Subcutaneous adipose tissue (tissue), 4 donors: ENCODE measurements around the gene P2RX1. TPM values are rescaled to one million over a fixed set of nuclear protein-coding genes. Genes with fewer than 3 reads are reported as not detected.

Source experiments
- CTCF ChIP-seq: fragments of 450-650 bp; IDR thresholded peaks from one replicate; pipeline ENCODE4 v1.5.1; 2016; ENCODE audit warnings: low read depth, mild to moderate bottlenecking, control low read depth, antibody characterized with exemption, moderate library complexity
- total RNA-seq, 4 donors: library from RNA; depleted of rRNA; stranded (reverse); fragments of >200 nt; gene quantifications; one replicate each; pipeline ENCODE4 v1.1.0, GENCODE V29; 2016

The P2RX1 gene
- total RNA-seq, 4 donors from 2014 or later = 0.94 to 9.3 (median 1.8) TPM

DNA sequence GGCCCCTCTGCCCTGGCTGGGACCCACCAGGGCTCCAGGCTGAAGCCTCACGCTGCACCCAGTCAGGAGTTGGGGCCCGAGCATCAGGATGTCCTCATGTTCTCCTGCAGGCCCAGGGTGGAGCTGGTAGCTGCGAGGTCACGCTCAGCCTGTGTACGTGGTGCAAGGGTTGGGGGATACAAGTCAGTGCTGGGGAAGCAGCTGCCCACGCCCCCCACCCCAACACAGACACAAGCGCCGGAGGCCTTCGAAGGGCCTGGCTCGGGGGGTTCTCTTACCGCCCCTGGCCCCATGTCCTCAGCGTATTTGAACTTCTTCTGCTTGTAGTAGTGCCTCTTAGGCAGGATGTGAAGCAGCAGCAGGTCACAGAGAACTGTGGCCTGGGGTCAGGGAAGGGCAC is 18.5 kb downstream of the P2RX1 start:
- TF ChIP-seq CTCF = no peak

GRCh38 chr17:3896968-3897235 is 19.4 kb downstream of the P2RX1 start:
- no peak for TF ChIP-seq CTCF

DNA sequence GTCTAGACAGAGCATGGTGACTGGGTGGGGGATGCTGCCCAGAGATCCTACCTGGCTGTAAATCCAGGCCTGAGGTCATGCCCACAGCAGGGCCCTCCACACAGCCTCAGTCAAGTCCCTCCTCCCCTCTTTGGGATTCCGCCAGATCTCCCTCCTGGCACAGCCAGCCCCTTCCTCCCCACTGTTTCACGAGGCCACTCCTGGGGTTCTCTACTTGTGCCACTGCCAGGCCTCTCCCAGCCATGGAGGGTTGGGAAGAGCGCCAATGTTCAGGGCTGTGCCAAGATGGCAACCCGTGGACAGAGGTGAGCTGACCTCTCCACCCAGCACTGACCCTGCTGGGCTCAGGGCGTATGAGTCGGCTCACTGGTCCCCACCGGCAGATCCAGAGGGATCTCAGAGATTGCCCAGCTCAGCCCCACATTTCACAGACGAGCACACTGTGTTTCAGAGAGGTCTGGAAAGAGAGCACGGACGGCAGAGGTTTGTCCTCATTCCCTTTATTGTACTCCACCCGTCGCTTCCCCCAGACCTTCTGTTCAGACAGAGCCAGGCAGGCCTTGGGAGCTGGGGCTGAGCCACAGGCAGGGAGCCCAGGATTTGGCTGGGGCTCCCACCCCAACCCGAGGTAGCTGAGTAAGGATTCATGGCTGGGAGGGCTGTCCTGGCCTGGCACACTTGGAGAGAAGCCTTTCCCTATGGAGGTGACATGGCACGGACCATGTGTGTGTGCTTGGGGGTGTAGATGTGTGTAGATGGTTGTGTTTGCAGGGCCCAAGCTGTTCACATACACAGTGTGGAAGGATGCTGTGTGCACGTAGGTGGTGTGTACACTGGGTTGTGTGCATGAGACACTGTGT is 19.9 kb downstream of the P2RX1 start:
- no peak for TF ChIP-seq CTCF

DNA sequence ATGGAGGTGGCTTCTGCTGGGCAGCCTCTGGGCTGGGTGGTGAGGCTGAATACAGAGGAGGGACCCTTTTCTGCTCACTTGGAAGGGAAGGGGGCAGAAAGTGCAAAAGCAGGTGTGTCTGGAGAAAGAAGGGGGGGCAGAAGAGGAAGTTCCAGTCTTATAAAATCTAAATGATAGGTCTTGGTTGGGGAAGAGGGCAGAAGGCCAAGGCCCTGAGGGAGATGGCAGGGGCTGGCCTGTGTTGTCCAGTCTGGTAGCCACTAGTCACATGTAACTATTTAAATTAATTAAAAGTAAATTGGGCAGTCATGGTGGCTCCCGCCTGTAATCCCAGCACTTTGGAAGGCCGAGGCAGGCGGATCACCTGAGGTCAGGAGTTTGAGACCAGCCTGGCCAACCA is 20.9 kb downstream of the P2RX1 start:
- TF ChIP-seq CTCF = no peak

DNA sequence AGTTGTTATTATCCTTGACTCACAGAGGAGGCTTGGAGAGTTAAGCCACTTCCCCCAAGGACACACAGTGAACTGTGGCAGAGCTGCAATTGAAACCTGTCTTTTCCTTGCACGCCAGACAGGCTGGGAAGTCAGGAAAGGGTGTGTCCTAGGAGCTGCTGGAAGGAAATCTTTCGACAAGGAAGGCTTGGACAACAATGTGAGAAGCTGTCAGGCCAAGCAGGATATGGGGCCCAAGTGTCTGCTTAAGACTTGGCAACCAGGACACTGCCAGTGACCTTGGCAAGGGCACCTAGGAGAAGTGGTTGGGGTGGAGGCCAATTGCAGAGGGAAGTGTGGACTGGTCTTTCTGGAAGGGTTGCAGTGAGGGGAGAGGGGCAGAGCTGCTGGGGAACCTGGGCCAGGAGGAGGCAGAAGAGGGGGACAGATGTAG is 21.3 kb downstream of the P2RX1 start:
- no peak for TF ChIP-seq CTCF

DNA sequence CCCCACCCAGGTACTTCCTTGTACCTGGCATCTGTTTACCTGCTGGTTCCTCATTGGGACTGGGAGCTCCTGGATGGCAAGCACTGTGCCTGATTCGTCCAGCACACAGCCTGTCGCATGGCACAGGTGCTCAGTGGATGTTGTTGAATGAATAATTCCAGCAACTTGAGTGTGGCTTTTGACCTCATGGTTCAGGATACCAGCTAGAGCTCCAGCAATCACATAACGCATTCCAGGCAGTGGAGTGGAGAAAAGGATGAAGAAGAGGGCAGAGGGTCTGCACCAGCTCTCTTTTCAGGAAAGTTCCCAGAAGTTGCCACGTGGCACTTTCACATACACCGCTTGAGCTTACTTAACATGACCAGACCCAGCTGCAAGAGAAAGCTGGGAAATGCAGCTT is 22.1 kb downstream of the P2RX1 start:
- TF ChIP-seq CTCF = no peak

- TF ChIP-seq CTCF = no peak
Measured at GRCh38 chr17:3893720-3894116, 22.5 kb downstream of the P2RX1 start.
